Esophagus squamous epithelium (tissue), 4 donors: ENCODE data around the gene ST3GAL5.

Experiments used
- CTCF ChIP-seq, 6 experiments: fragments of 450-650 bp in 4 of 6; fragments of 200-600 bp in 2 of 6; sonication (generic) in 2 of 6; IDR thresholded peaks; one replicate each; pipeline ENCODE4 v1.5.1; 2016 to 2019; ENCODE audit warnings: antibody characterized with exemption in 6 of 6, mild to moderate bottlenecking in 4 of 6, moderate library complexity in 4 of 6
- POLR2A ChIP-seq, 4 donors: fragments of 450-650 bp; IDR thresholded peaks; one replicate each; pipeline ENCODE4 v1.6.1; 2017; ENCODE audit warnings: antibody characterized with exemption in 4 of 4, mild to moderate bottlenecking in 4 of 4, moderate library complexity in 3 of 4

GRCh38 chr2:85823951-85824350, 64.8 kb downstream of the ST3GAL5 start:
- TF ChIP-seq CTCF (IDR thresholded peaks at IDR 0.05) (no peak), POLR2A (IDR thresholded peaks at IDR 0.05) (no peak)
